ENCODE measurements around the gene SLBP. TPM values are rescaled to one million over a fixed set of nuclear protein-coding genes. Genes with fewer than 3 reads are reported as not detected.

Gene SLBP
- total RNA-seq, 6 experiments from 2014 or later, result 13.1 to 30.8 (median 14.7) TPM

DNA sequence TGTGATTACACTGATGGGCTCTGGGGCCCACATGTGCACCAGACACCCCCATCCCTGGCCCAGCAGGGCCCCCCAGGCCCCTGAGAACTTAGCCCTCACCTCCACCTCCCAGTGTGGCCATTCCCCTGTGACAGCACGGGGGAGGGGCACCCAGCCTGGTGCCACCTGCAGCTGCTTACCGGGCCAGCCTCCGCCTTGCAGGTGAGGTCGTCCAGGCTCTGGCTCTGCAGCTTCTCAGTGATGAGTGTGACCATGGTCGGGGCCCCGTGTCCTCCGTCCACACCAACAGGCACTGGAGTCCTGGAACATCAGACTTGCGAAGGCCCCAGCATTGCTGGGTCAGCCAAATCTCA, 43.7 kb downstream of the SLBP start:
- TF ChIP-seq, protein P1, sequence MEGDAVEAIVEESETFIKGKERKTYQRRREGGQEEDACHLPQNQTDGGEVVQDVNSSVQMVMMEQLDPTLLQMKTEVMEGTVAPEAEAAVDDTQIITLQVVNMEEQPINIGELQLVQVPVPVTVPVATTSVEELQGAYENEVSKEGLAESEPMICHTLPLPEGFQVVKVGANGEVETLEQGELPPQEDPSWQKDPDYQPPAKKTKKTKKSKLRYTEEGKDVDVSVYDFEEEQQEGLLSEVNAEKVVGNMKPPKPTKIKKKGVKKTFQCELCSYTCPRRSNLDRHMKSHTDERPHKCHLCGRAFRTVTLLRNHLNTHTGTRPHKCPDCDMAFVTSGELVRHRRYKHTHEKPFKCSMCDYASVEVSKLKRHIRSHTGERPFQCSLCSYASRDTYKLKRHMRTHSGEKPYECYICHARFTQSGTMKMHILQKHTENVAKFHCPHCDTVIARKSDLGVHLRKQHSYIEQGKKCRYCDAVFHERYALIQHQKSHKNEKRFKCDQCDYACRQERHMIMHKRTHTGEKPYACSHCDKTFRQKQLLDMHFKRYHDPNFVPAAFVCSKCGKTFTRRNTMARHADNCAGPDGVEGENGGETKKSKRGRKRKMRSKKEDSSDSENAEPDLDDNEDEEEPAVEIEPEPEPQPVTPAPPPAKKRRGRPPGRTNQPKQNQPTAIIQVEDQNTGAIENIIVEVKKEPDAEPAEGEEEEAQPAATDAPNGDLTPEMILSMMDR (IDR thresholded peaks at IDR 0.05), result no peak
- no peak for TF ChIP-seq POLR2A (IDR thresholded peaks at IDR 0.05)
- Histone ChIP-seq H3K27me3 (no peaks in the 10 kb centered on the region), H3K4me1 (no peaks in the 10 kb centered on the region), H3K36me3 (no peaks in the 10 kb centered on the region), H3K9me3 (no peaks in the 10 kb centered on the region), H3K27ac (no peak overlapping the region), H3K4me3 (no peak overlapping the region)
- DNase-seq (no peak), ATAC-seq (no peak)
- 86% methylated on average over 1 of the region's 8 CpGs for WGBS (ENCODE audit: insufficient coverage, low coverage, low lambda C conversion rate, missing lambda C conversion rate)
- intact Hi-C loops (cut with DNase I), result no loop called here

DNA sequence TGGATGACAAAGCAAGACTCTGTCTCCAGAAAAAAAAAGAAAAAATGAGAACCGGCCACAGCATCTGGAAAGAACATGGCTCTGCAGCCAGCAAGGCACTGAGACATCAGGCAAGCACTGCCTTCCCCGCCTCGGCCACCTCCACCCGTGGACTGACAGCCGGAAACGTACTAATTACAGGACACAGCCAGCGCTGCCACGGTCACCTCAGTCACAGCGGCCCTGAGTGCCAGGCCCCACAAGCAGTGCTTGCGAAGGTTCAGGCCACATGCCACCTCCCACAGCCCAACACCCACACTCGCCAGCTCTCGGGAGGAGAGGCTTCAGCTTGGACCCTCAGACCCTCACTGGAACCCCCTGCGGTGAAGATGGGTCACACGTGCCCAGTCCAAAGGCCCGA, 44.8 kb downstream of the SLBP start:
- WGBS (ENCODE audit: insufficient coverage, low coverage, low lambda C conversion rate, missing lambda C conversion rate), result 100% methylated on average over 1 of the region's 15 CpGs

DNA sequence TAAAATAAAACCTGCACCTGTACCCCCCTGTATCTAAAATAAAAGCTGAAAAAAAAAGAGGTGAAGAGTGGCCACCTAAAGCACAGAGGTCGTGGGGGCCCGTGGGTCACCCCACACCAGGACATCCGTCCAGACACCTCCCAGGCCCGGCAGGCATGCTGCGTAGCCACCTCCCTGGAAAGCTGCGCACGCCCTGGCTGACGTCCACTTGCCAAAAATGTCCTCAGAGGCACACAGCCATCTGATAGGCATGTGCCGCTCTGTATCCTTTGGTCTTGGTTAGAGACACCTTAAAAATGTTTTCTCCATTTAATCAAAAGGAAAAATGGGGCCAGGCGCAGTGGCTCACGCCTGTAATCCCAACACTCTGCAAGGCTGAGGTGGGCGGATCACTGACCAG, 45.7 kb downstream of the SLBP start:
- DNase-seq, result no peak
- H3K9me3 ChIP-seq, result no peaks in the 10 kb centered on the region
- H3K4me1 ChIP-seq, result no peaks in the 10 kb centered on the region
- H3K36me3 ChIP-seq, result no peaks in the 10 kb centered on the region
- H3K27me3 ChIP-seq, result no peaks in the 10 kb centered on the region
- 93% methylated on average over 3 of the region's 12 CpGs for WGBS (ENCODE audit: insufficient coverage, low coverage, low lambda C conversion rate, missing lambda C conversion rate)
- intact Hi-C loops (cut with DNase I), result no loop called here
- TF ChIP-seq, protein P1 (IDR thresholded peaks at IDR 0.05), result no peak
- no peak for TF ChIP-seq POLR2A (IDR thresholded peaks at IDR 0.05)
- H3K4me3 ChIP-seq, result no peak overlapping the region
- H3K27ac ChIP-seq, result no peak overlapping the region
- no peak for ATAC-seq

More for the DNA sequence above, 44.8 kb downstream of the SLBP start:
- DNase-seq (no peak), ATAC-seq (no peak)
- Histone ChIP-seq H3K27me3 (no peaks in the 10 kb centered on the region), H3K36me3 (no peaks in the 10 kb centered on the region), H3K4me1 (no peaks in the 10 kb centered on the region), H3K27ac (no peak overlapping the region), H3K9me3 (no peaks in the 10 kb centered on the region), H3K4me3 (no peak overlapping the region)
- TF ChIP-seq POLR2A (IDR thresholded peaks at IDR 0.05), result no peak
- TF ChIP-seq, protein P1 (IDR thresholded peaks at IDR 0.05), result no peak
- intact Hi-C loops (cut with DNase I), result no loop called here

DNA sequence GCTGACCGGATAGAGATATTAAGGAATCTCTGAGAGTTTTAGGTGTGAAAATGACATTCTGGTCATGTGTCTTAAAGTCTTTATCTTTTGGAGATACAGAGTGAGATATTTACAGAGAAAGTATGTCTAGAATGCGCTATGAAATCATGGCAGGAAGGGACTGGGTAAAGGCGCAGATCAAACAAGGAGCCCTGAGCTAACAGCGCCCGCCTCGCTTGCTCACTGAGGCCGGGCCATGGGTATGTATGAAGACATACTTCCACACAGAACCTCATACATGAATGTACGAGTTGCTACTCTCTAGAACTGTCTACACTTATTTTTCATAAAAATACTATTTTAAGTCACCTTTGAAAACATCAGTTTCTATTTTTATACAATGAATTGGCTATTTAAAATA, 48.0 kb downstream of the SLBP start:
- 76% methylated on average over 8 of the region's 8 CpGs for WGBS (ENCODE audit: insufficient coverage, low coverage, low lambda C conversion rate, missing lambda C conversion rate)
- intact Hi-C loops (cut with DNase I), result no loop called here
- no peaks in the 10 kb centered on the region for H3K9me3 ChIP-seq
- no peaks in the 10 kb centered on the region for H3K27me3 ChIP-seq
- TF ChIP-seq, protein P1 (IDR thresholded peaks at IDR 0.05), result no peak
- no peak for TF ChIP-seq POLR2A (IDR thresholded peaks at IDR 0.05)
- no peak overlapping the region for H3K4me3 ChIP-seq
- H3K27ac ChIP-seq, result no peak overlapping the region
- no peaks in the 10 kb centered on the region for H3K4me1 ChIP-seq
- no peak for ATAC-seq
- H3K36me3 ChIP-seq, result no peaks in the 10 kb centered on the region
- DNase-seq, result no peak

DNA sequence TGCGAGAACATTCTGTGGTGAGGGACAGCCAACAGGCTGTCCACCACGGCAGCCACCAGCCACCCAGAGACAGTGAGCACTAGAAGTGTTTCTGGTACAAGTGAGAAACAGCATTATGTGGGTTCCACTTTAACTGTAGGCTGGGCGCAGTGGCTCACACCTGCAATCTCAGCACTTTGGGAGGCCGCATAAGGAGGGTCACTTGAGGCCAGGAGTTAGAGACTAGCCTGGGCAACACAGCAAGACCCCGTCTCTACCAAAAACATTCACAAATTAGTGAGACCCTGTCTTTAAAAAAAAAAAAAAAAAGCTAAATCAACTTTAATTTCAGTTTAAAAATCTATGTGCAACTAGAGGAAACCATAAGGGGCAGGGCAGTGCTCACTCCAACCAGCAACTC, 48.6 kb downstream of the SLBP start:
- WGBS (ENCODE audit: insufficient coverage, low coverage, low lambda C conversion rate, missing lambda C conversion rate), result 90% methylated on average over 5 of the region's 5 CpGs
- Histone ChIP-seq H3K4me1 (no peaks in the 10 kb centered on the region), H3K27ac (no peak overlapping the region), H3K4me3 (no peak overlapping the region), H3K36me3 (no peaks in the 10 kb centered on the region), H3K9me3 (no peaks in the 10 kb centered on the region), H3K27me3 (no peaks in the 10 kb centered on the region)
- TF ChIP-seq, protein P1 (IDR thresholded peaks at IDR 0.05), result no peak
- TF ChIP-seq POLR2A (IDR thresholded peaks at IDR 0.05), result no peak
- ATAC-seq (no peak), DNase-seq (no peak)
- intact Hi-C loops (cut with DNase I), result no loop called here
